Psoas muscle (tissue), 8 donors: ENCODE results near the gene RASSF5. TPM values are rescaled to one million over a fixed set of nuclear protein-coding genes. Genes with fewer than 3 reads are reported as not detected.

Experiments used
- ATAC-seq, 4 donors: fragments of 200-7000 bp; cut with Tn5 transposase; one replicate each; pipeline ENCODE4 v1.9.1; 2020; ENCODE audit warnings: moderate library complexity in 3 of 4, mild to moderate bottlenecking in 2 of 4
- DNase-seq, 2 donors: peaks; one replicate each; pipeline ENCODE4 v3.0.0-alpha.2; 2020
- H3K27ac ChIP-seq: fragments of 200-600 bp; one replicate; pipeline ENCODE4 v1.8.0; 2022
- H3K27me3 ChIP-seq, 3 donors: fragments of 200-600 bp in 1 of 3; one replicate each; pipeline versions ENCODE4 v1.6.1 to v1.8.0; 2013 to 2022; ENCODE audit warnings: low read length in 2 of 3, mild to moderate bottlenecking in 2 of 3, moderate library complexity in 1 of 3; ENCODE audit not compliant: insufficient read depth in 3 of 3
- H3K36me3 ChIP-seq, 2 donors: fragments of 200-600 bp in 1 of 2; one replicate each; pipeline versions ENCODE4 v1.6.1 to v1.8.0; 2013 to 2022; ENCODE audit warnings: low read depth in 1 of 2, mild to moderate bottlenecking in 1 of 2, moderate library complexity in 1 of 2; ENCODE audit not compliant: insufficient read depth in 1 of 2
- H3K4me1 ChIP-seq: fragments of 200-600 bp; one replicate; pipeline ENCODE4 v1.8.0; 2022
- H3K4me3 ChIP-seq: fragments of 200-600 bp; one replicate; pipeline ENCODE4 v1.8.0; 2022; ENCODE audit warnings: mild to moderate bottlenecking
- H3K9me3 ChIP-seq: fragments of 200-600 bp; one replicate; pipeline ENCODE4 v1.8.0; 2022
- WGBS, 3 donors: extraction: QIAGEN DNeasy Blood & Tissue Kit; methylation state at CpG; one replicate each; pipeline versions ENCODE4 v1.1.6 to v1.1.7; 2013; 5-methylcytosine and 5-hydroxymethylcytosine counted together
- intact Hi-C, 2 donors: fragments of 100-400 bp; cut with DNase I; formaldehyde crosslinking; loops; one replicate each; pipeline versions ENCODE4 v1.11.0 to v1.14.2; 2022
- polyA plus RNA-seq, 3 donors: library from polyadenylated mRNA; stranded (reverse); fragments of 200-250 nt; gene quantifications; one replicate each; pipeline ENCODE4 v1.2.3, GENCODE V29; 2013
- total RNA-seq, 4 donors: library from RNA; stranded (reverse); fragmentation: NEBNext Ultra II Directional in 2 of 4; extraction: Animal tissue kit (Norgen Biotek cat#: 25700) in 2 of 4; gene quantifications; one replicate each; pipeline versions ENCODE4 v1.2.1 to v1.2.4, GENCODE V29; 2021 to 2023
- TF ChIP-seq, protein P1 (sequence below): fragments of 200-600 bp; IDR thresholded peaks from one replicate; pipeline ENCODE4 v1.8.0; 2022; ENCODE audit warnings: antibody characterized with exemption
- donor health status: healthy with polysubstance abuse.
- donor health status: DM: no; HTN: no; CAD: no; lungs with moderate emphysema.
- donor health status: Bipolar disorder and iron deficiency.
- donor health status: healthy.
- donor health status: DM: yes; HTN: yes; CAD: no.
- donor health status: DM: no; HTN: no; CAD: no.
- donor health status: DM: no; HTN: no; CAD: no.
- donor health status: DM: yes; HTN: yes; CAD: no.

RASSF5 gene
- total and polyA plus RNA-seq, 7 donors: 1.1 to 14.6 (median 1.9) TPM

DNA sequence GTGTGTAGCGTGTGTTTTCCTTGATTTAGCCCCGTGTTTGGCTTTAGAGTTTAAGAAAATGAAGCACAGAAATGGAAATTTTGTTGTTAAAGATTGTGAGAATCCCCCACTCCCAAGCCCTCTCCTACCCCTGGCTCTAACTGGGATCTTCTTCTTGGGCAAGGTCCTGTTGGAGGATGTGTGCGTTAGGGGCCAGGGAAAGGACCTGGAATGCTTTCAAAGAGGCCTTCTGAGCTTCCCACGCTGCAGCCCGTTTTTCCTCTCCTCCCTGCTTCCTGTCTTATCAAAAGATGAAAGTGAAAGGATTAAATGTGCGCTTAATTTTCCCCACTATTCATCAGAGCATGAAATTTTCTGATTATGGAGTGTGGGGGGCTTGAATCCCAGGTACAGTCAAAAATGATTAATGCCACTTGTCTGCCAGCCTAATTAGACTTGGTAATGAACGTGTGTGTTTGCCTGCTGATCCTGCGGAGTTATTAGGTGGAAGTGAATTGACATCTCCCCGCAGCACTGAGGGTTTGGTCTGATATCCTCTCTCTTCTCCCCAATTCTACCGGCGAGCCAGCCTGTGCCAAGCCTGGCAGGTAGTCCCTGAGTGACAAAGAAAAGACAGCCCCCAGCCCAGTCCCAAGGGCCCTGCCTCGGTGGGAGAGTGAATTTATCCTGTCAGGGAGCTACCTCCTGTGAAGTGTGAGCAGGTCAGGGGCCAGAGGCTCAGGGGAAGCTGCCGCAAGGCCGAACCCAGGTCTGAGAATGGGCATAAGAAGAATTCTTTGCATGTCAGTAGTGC lies 4.9 kb downstream of the RASSF5 start:
- H3K4me1 ChIP-seq: no peaks in the 10 kb centered on the region
- TF ChIP-seq, protein P1, sequence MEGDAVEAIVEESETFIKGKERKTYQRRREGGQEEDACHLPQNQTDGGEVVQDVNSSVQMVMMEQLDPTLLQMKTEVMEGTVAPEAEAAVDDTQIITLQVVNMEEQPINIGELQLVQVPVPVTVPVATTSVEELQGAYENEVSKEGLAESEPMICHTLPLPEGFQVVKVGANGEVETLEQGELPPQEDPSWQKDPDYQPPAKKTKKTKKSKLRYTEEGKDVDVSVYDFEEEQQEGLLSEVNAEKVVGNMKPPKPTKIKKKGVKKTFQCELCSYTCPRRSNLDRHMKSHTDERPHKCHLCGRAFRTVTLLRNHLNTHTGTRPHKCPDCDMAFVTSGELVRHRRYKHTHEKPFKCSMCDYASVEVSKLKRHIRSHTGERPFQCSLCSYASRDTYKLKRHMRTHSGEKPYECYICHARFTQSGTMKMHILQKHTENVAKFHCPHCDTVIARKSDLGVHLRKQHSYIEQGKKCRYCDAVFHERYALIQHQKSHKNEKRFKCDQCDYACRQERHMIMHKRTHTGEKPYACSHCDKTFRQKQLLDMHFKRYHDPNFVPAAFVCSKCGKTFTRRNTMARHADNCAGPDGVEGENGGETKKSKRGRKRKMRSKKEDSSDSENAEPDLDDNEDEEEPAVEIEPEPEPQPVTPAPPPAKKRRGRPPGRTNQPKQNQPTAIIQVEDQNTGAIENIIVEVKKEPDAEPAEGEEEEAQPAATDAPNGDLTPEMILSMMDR: no peak
- peak in 1 of 2 donors; percentile 36 for DNase-seq
- intact Hi-C loops: no loop called here
- H3K27me3 ChIP-seq: peaks cover 0 to 17% (median 5%) of the 10 kb centered on the region in 3 donors
- no peak overlapping the region for H3K4me3 ChIP-seq
- H3K36me3 ChIP-seq: no peaks in the 10 kb centered on the region
- no peaks in the 10 kb centered on the region for H3K9me3 ChIP-seq
- no peak for ATAC-seq
- WGBS, 3 donors: 71 to 78% (median 75%) methylated on average over 14 of the region's 14 CpGs
- H3K27ac ChIP-seq: no peak overlapping the region

DNA sequence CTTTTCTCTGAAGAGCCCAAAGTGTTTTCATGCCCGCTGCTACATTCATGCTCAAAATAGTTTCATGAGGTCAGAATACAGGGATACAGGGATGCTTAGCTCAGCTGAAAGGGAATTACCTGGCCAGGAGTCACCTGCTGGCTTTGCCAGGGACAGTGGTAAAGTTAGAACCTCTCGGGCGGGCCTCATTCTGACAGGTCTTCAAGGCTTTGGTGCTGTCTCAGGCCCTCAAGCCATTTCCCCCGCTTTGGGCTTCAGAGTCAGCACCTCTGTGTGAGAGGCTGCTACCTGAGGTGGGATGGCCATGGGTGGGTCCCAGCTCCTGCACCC lies 5.5 kb downstream of the RASSF5 start:
- intact Hi-C loops: no loop called here

DNA sequence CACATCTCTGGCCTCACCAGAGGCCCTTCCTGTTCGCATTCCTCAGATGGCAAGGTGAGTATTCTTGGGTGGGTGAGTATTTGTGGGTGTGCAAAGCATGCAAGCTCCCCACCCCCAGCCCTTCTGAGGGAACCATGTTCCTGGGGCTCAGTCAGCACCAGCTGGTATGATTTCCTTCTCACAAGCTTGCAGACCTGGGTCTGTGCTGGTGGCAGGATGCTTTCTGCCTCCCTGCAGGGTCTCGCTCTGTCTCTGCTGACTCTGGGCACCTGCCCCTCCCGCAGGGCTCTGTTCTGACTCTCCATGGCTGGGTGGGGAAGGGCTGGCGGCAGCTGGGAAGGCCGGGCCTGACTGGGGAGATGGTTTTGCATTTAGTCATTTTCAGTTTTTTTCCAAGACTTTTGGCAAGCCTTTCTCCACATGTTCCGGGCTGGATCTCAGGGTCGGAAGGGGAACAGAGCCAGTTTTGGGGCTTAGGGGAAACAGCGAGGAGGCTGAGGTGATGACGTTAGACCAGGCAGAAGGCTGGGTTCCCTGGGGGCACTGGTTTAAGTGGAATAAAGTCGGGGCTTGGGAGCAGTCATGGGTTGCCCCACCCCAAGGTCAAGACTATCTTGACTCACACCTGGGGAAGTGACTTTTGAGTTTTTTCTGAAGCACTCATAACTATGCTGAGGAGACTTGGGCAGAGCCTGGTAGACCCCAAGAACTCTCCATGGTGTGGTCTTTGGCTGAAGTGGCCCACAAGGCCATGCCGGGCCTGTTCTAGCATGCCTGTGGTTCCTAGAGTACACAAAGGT lies 6.2 kb downstream of the RASSF5 start:
- Histone ChIP-seq H3K4me1 (no peaks in the 10 kb centered on the region), H3K4me3 (no peak overlapping the region), H3K27me3 (peaks cover 0 to 6% (median 2%) of the 10 kb centered on the region in 3 donors), H3K27ac (no peak overlapping the region), H3K36me3 (no peaks in the 10 kb centered on the region), H3K9me3 (no peaks in the 10 kb centered on the region)
- DNase-seq: peak; percentile 76 to 83
- intact Hi-C loops: no loop called here
- TF ChIP-seq, protein P1: no peak
- 37 to 51% (median 39%) methylated on average over 11 of the region's 11 CpGs for WGBS, 3 donors
- peak in 3 of 4 donors; percentile 60 to 63 (median 62) for ATAC-seq

More for the DNA sequence above, 5.5 kb downstream of the RASSF5 start:
- Histone ChIP-seq H3K27ac (no peak overlapping the region), H3K9me3 (no peaks in the 10 kb centered on the region), H3K27me3 (peaks cover 0 to 11% (median 5%) of the 10 kb centered on the region in 3 donors), H3K36me3 (no peaks in the 10 kb centered on the region), H3K4me3 (no peak overlapping the region), H3K4me1 (no peaks in the 10 kb centered on the region)
- WGBS, 3 donors: 81 to 85% (median 82%) methylated on average over 4 of the region's 4 CpGs
- no peak for ATAC-seq
- DNase-seq: peak in 1 of 2 donors; percentile 22
- TF ChIP-seq, protein P1: no peak

DNA sequence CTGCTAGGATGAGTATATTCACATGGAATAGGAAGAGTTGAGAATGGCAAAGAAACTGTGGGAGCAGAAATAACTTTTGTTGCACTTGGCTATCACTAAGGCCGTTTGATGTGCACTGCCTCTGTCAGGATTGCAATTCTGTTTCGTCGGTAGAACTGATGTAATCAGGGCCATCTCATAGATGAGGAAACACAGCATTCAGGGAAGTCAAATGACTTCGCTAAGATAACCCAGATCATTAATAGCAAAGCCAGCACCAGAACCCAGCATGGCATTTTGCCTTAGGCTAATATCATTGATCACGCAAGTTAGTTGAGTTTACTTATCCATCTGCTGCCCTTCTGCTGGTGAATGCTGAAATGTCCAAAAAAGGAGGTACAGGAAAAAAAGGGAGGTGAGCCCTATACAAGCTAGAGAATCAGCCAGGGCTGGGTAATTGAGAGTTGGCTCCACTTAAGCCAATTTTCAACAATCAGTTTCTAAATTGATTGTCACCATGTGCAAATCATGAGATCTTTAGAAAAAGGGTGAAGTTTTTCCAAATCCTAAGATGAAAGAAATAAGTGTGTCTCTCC lies 7.6 kb downstream of the RASSF5 start:
- intact Hi-C loops: no loop called here

More for the DNA sequence above, 7.6 kb downstream of the RASSF5 start:
- no peak for ATAC-seq
- no peaks in the 10 kb centered on the region for H3K36me3 ChIP-seq
- WGBS, 3 donors: 78 to 82% (median 80%) methylated on average over 5 of the region's 5 CpGs
- H3K27me3 ChIP-seq: peaks cover 0 to 2% (median 0%) of the 10 kb centered on the region in 3 donors
- no peak overlapping the region for H3K27ac ChIP-seq
- DNase-seq: no peak
- H3K4me3 ChIP-seq: no peak overlapping the region
- no peaks in the 10 kb centered on the region for H3K9me3 ChIP-seq
- H3K4me1 ChIP-seq: no peaks in the 10 kb centered on the region
- TF ChIP-seq, protein P1: no peak
